Thoracic aorta (tissue), 2 donors: ENCODE results near the gene ADPRHL1. TPM values are rescaled to one million over a fixed set of nuclear protein-coding genes. Genes with fewer than 3 reads are reported as not detected.

Experiments used
- ATAC-seq: fragments of 150-250 bp; one replicate; pipeline ENCODE4 v1.8.0; 2017; ENCODE audit warnings: low read depth; ENCODE audit not compliant: insufficient number of reproducible peaks, low FRiP score
- DNase-seq: peaks from one replicate; pipeline ENCODE4 v3.0.0-alpha.2; 2020; ENCODE audit warnings: low spot score
- H3K27ac ChIP-seq, 2 donors: fragments of 200-600 bp; sonication (generic); 1 replicate in 1 of 2; 2 replicates in 1 of 2; pipeline ENCODE4 v1.5.1; 2016; ENCODE audit warnings: mild to moderate bottlenecking in 2 of 2, moderate library complexity in 2 of 2
- H3K27me3 ChIP-seq: fragments of 200-600 bp; sonication (generic); replicated peaks from 2 replicates; pipeline ENCODE4 v1.6.0; 2016; ENCODE audit warnings: mild to moderate bottlenecking; ENCODE audit not compliant: insufficient read depth
- H3K36me3 ChIP-seq: fragments of 200-600 bp; sonication (generic); one replicate; pipeline ENCODE4 v1.5.1; 2016
- H3K4me1 ChIP-seq, 2 donors: fragments of 200-600 bp; sonication (generic); 1 replicate in 1 of 2; 2 replicates in 1 of 2; pipeline versions ENCODE4 v1.5.1 to v1.6.0; 2016; ENCODE audit warnings: low read depth in 2 of 2, mild to moderate bottlenecking in 1 of 2; ENCODE audit not compliant: control insufficient read depth in 1 of 2
- H3K4me3 ChIP-seq: fragments of 200-600 bp; sonication (generic); 2 replicates; pipeline ENCODE4 v1.5.1; 2016; ENCODE audit warnings: mild to moderate bottlenecking
- H3K9me3 ChIP-seq: fragments of 200-600 bp; sonication (generic); 2 replicates; pipeline ENCODE4 v1.5.1; 2016
- CTCF ChIP-seq: fragments of 200-600 bp; sonication (generic); IDR thresholded peaks from one replicate; pipeline ENCODE4 v1.5.1; 2019; ENCODE audit warnings: antibody characterized with exemption
- total RNA-seq, 2 donors: library from RNA; depleted of rRNA; stranded (reverse); fragments of >200 nt; gene quantifications; one replicate each; pipeline versions ENCODE4 v1.1.0 to v1.2.3, GENCODE V29; 2016

The ADPRHL1 gene
- total RNA-seq, 2 donors from 2014 or later: 11.8 to 12.6 TPM

- no peak overlapping the region for H3K4me3 ChIP-seq
- H3K36me3 ChIP-seq: no peaks in the 10 kb centered on the region
- H3K27me3 ChIP-seq: no peaks in the 10 kb centered on the region
- TF ChIP-seq CTCF: no peak
- no peak overlapping the region for H3K27ac ChIP-seq
- H3K4me1 ChIP-seq: no peaks in the 10 kb centered on the region
- no peaks in the 10 kb centered on the region for H3K9me3 ChIP-seq
- ATAC-seq (no peak), DNase-seq (no peak)
Measured at GRCh38 chr13:113428871-113429607, 24.2 kb downstream of the ADPRHL1 start.

- TF ChIP-seq CTCF: no peak
- no peak overlapping the region for H3K27ac ChIP-seq
- H3K36me3 ChIP-seq: no peaks in the 10 kb centered on the region
- ATAC-seq (no peak), DNase-seq (no peak)
- no peaks in the 10 kb centered on the region for H3K9me3 ChIP-seq
- H3K4me3 ChIP-seq: no peak overlapping the region
- H3K27me3 ChIP-seq: no peaks in the 10 kb centered on the region
- no peaks in the 10 kb centered on the region for H3K4me1 ChIP-seq
Measured at GRCh38 chr13:113428469-113428865, 24.8 kb downstream of the ADPRHL1 start.

GRCh38 chr13:113427562-113428468 lies 25.5 kb downstream of the ADPRHL1 start:
- Histone ChIP-seq H3K4me3 (no peak overlapping the region), H3K27me3 (no peaks in the 10 kb centered on the region), H3K9me3 (no peaks in the 10 kb centered on the region), H3K4me1 (no peaks in the 10 kb centered on the region), H3K36me3 (no peaks in the 10 kb centered on the region), H3K27ac (no peak overlapping the region)
- no peak for ATAC-seq
- DNase-seq: no peak
- no peak for TF ChIP-seq CTCF

GRCh38 chr13:113426591-113426986 lies 26.7 kb downstream of the ADPRHL1 start:
- DNase-seq (no peak), ATAC-seq (no peak)
- no peaks in the 10 kb centered on the region for H3K27me3 ChIP-seq
- H3K27ac ChIP-seq: no peak overlapping the region
- no peak overlapping the region for H3K4me3 ChIP-seq
- TF ChIP-seq CTCF: no peak
- H3K9me3 ChIP-seq: no peaks in the 10 kb centered on the region
- peaks cover 0 to 8% of the 10 kb centered on the region in 2 donors for H3K4me1 ChIP-seq
- H3K36me3 ChIP-seq: no peaks in the 10 kb centered on the region

GRCh38 chr13:113425941-113426590 lies 27.2 kb downstream of the ADPRHL1 start:
- Histone ChIP-seq H3K36me3 (no peaks in the 10 kb centered on the region), H3K9me3 (no peaks in the 10 kb centered on the region), H3K4me3 (no peak overlapping the region), H3K27me3 (no peaks in the 10 kb centered on the region), H3K27ac (no peak overlapping the region), H3K4me1 (peaks cover 0 to 11% of the 10 kb centered on the region in 2 donors)
- ATAC-seq (no peak), DNase-seq (no peak)
- TF ChIP-seq CTCF: no peak
